ENCODE data around the gene FMN1. TPM values are rescaled to one million over a fixed set of nuclear protein-coding genes. Genes with fewer than 3 reads are reported as not detected.

Gene FMN1
- total RNA-seq, 4 donors from 2014 or later = 32.6 to 102 (median 63.0) TPM

- H3K27me3 ChIP-seq = no peaks in the 10 kb centered on the region
- no peak overlapping the region for H3K27ac ChIP-seq
- WGBS, 2 donors (ENCODE audit: low coverage in 1 of 2) = 73 to 100% methylated on average over 2 to 3 of the region's 3 CpGs
- DNase-seq = no peak
- no peaks in the 10 kb centered on the region for H3K9me3 ChIP-seq
- in situ Hi-C loops (cut with MboI; ENCODE audit: low pct_ligation_motif_present in 1 of 4, low pct_unique_long_range_greater_than_20kb in 1 of 4, low sequenced_read_pairs in 3 of 4) = no loop called here
- TF ChIP-seq POLR2AphosphoS5 (IDR thresholded peaks at IDR 0.05) (no peak), CTCF (IDR thresholded peaks at IDR 0.05) (no peak), POLR2A (IDR thresholded peaks at IDR 0.05) (no peak), EP300 (IDR thresholded peaks at IDR 0.05; ENCODE audit: low read depth) (no peak)
- intact Hi-C loops (cut with DNase I; ENCODE audit: low total_unique reads) = no loop called here
- no peaks in the 10 kb centered on the region for H3K36me3 ChIP-seq
- peaks cover 0 to 17% (median 0%) of the 10 kb centered on the region in 4 donors for H3K4me1 ChIP-seq
- no peak overlapping the region for H3K4me3 ChIP-seq
These were observed 10.4 kb upstream of the FMN1 start for GRCh38 chr15:33204926-33205325.

- Histone ChIP-seq H3K36me3 (no peaks in the 10 kb centered on the region), H3K27ac (no peak overlapping the region), H3K27me3 (no peaks in the 10 kb centered on the region), H3K4me3 (no peak overlapping the region), H3K4me1 (peaks cover 0 to 17% (median 0%) of the 10 kb centered on the region in 4 donors), H3K9me3 (no peaks in the 10 kb centered on the region)
- TF ChIP-seq POLR2AphosphoS5 (IDR thresholded peaks at IDR 0.05) (no peak), CTCF (IDR thresholded peaks at IDR 0.05) (no peak), EP300 (IDR thresholded peaks at IDR 0.05; ENCODE audit: low read depth) (no peak), POLR2A (IDR thresholded peaks at IDR 0.05) (no peak)
- intact Hi-C loops (cut with DNase I; ENCODE audit: low total_unique reads) = no loop called here
- in situ Hi-C loops (cut with MboI; ENCODE audit: low pct_ligation_motif_present in 1 of 4, low pct_unique_long_range_greater_than_20kb in 1 of 4, low sequenced_read_pairs in 3 of 4) = no loop called here
- no peak for DNase-seq
These were observed 9.6 kb upstream of the FMN1 start for GRCh38 chr15:33204087-33204486.

- 17 to 22% methylated on average over 5 to 9 of the region's 9 CpGs for WGBS, 2 donors (ENCODE audit: low coverage in 1 of 2)
- intact Hi-C loops (cut with DNase I; ENCODE audit: low total_unique reads) (no loop called here), in situ Hi-C loops (cut with MboI; ENCODE audit: low pct_ligation_motif_present in 1 of 4, low pct_unique_long_range_greater_than_20kb in 1 of 4, low sequenced_read_pairs in 3 of 4) (no loop called here)
- H3K9me3 ChIP-seq = no peaks in the 10 kb centered on the region
- H3K27me3 ChIP-seq = no peaks in the 10 kb centered on the region
- H3K27ac ChIP-seq = no peak overlapping the region
- H3K4me3 ChIP-seq = peak overlapping the region in 1 of 4 donors; percentile 26
- peaks cover 0 to 17% (median 0%) of the 10 kb centered on the region in 4 donors for H3K4me1 ChIP-seq
- DNase-seq = peak; percentile 66
- no peaks in the 10 kb centered on the region for H3K36me3 ChIP-seq
- TF ChIP-seq POLR2A (IDR thresholded peaks at IDR 0.05) (no peak), CTCF (IDR thresholded peaks at IDR 0.05) (peak in 1 of 5 experiments; percentile 4)
These were observed 7.1 kb upstream of the FMN1 start for GRCh38 chr15:33201491-33202231.

GRCh38 chr15:33200903-33201302, 6.4 kb upstream of the FMN1 start:
- in situ Hi-C loops (cut with MboI; ENCODE audit: low pct_ligation_motif_present in 1 of 4, low pct_unique_long_range_greater_than_20kb in 1 of 4, low sequenced_read_pairs in 3 of 4) = no loop called here
- TF ChIP-seq EP300 (IDR thresholded peaks at IDR 0.05; ENCODE audit: low read depth) (no peak), POLR2AphosphoS5 (IDR thresholded peaks at IDR 0.05) (no peak), CTCF (IDR thresholded peaks at IDR 0.05) (no peak), POLR2A (IDR thresholded peaks at IDR 0.05) (no peak)
- Histone ChIP-seq H3K4me3 (no peak overlapping the region), H3K9me3 (no peaks in the 10 kb centered on the region), H3K4me1 (peaks cover 0 to 17% (median 0%) of the 10 kb centered on the region in 4 donors), H3K27ac (no peak overlapping the region), H3K36me3 (no peaks in the 10 kb centered on the region), H3K27me3 (no peaks in the 10 kb centered on the region)
- intact Hi-C loops (cut with DNase I; ENCODE audit: low total_unique reads) = no loop called here
- DNase-seq = no peak
- 76 to 89% methylated on average over 3 to 7 of the region's 7 CpGs for WGBS, 2 donors (ENCODE audit: low coverage in 1 of 2)

Measured in transverse colon (tissue), 4 donors.